ENCODE measurements around the gene TCL1A.

- TF ChIP-seq CTCF (IDR thresholded peaks at IDR 0.05 in 2 of 3, conservative IDR thresholded peaks at IDR 0.05 in 1 of 3; ENCODE audit: insufficient read depth in 2 of 3, low read depth in 1 of 3, low read length in 3 of 3) (no peak), ARID3A (IDR thresholded peaks at IDR 0.05; ENCODE audit: borderline replicate concordance, low read depth, low read length) (no peak), ELF2 (CRISPR knock-in tag; IDR thresholded peaks at IDR 0.05) (no peak), POLR2A (conservative IDR thresholded peaks at IDR 0.05) (no peak), SAP30 (IDR thresholded peaks at IDR 0.05; ENCODE audit: borderline replicate concordance, insufficient read depth, low read depth, low read length, poor library complexity, severe bottlenecking) (no peak), EHMT2 (IDR thresholded peaks at IDR 0.05) (no peak), BHLHE40 (IDR thresholded peaks at IDR 0.05; ENCODE audit: low read length) (no peak), USF1 (CRISPR knock-in tag; IDR thresholded peaks at IDR 0.05) (no peak), TAF1 (IDR thresholded peaks at IDR 0.05; ENCODE audit: control insufficient read depth, extremely low read depth, insufficient read depth, low read length, severe bottlenecking) (no peak), RNF2 (IDR thresholded peaks at IDR 0.05) (no peak), RBM17 (IDR thresholded peaks at IDR 0.05; ENCODE audit: borderline replicate concordance, low read depth, low read length) (no peak), KLF6 (CRISPR knock-in tag; IDR thresholded peaks at IDR 0.05; ENCODE audit: borderline replicate concordance) (no peak), ARID2 (IDR thresholded peaks at IDR 0.05) (no peak), ELK1 (CRISPR knock-in tag; IDR thresholded peaks at IDR 0.05) (no peak)
These were observed 19.3 kb upstream of the TCL1A start for GRCh38 chr14:95733212-95733611.
